HEK293 (cell line): Measurements from ENCODE around the gene CNPY4.

Source experiments
- CTCF ChIA-PET: fragments of 350-600 bp; formaldehyde crosslinking; extraction: SDS; loops from one replicate; lab custom pipeline; 2021; ENCODE audit warnings: antibody characterized with exemption; lab: Yijun Ruan, JAX
- POLR2A ChIA-PET: fragments of 300-600 bp; formaldehyde crosslinking; extraction: SDS; loops from one replicate; lab custom pipeline; 2020; ENCODE audit warnings: antibody characterized with exemption, inconsistent platforms; lab: Yijun Ruan, JAX
- H3K27ac ChIP-seq: fragments of 200-500 bp; sonication (Bioruptor generic); 2 replicates; pipeline ENCODE4 v1.5.1; 2014; ENCODE audit warnings: low read depth, low read length, control low read depth, inconsistent platforms; ENCODE audit errors: extremely low read depth
- H3K36me3 ChIP-seq, 2 experiments: fragments of 200-500 bp in 1 of 2; sonication (Bioruptor generic) in 1 of 2; 1 replicate in 1 of 2; 2 replicates in 1 of 2; pipeline ENCODE4 v1.5.1; 2014 to 2017; ENCODE audit warnings: inconsistent platforms in 2 of 2, low read length in 2 of 2; ENCODE audit not compliant: control insufficient read depth in 2 of 2, insufficient read depth in 1 of 2
- H3K4me1 ChIP-seq: fragments of 200-500 bp; sonication (Bioruptor generic); 2 replicates; pipeline ENCODE4 v1.5.1; 2014; ENCODE audit warnings: mild to moderate bottlenecking, low read length, inconsistent platforms; ENCODE audit not compliant: control insufficient read depth, insufficient read depth
- H3K4me3 ChIP-seq: 2 replicates; pipeline ENCODE4 v1.5.1; 2011; ENCODE audit warnings: low read depth, mild to moderate bottlenecking, control low read depth, low read length, moderate library complexity
- H3K9me3 ChIP-seq: fragments of 200-500 bp; sonication (Bioruptor generic); 2 replicates; pipeline ENCODE4 v1.5.1; 2014; ENCODE audit warnings: low read depth, low read length, inconsistent platforms; ENCODE audit not compliant: control insufficient read depth, insufficient read depth
- ATF2 ChIP-seq: fragments of 450-650 bp; formaldehyde crosslinking; IDR thresholded peaks from 2 replicates; pipeline ENCODE4 v1.5.1; 2016; ENCODE audit warnings: missing biosample characterization, missing genetic modification characterization, low read depth
- BCL11A ChIP-seq: fragments of 450-650 bp; formaldehyde crosslinking; IDR thresholded peaks from 2 replicates; pipeline ENCODE4 v1.5.1; 2016; ENCODE audit warnings: low read depth, missing biosample characterization, missing genetic modification characterization
- KLF1 ChIP-seq: fragments of 450-650 bp; formaldehyde crosslinking; IDR thresholded peaks from 2 replicates; pipeline ENCODE4 v1.5.1; 2016; ENCODE audit warnings: missing biosample characterization, missing genetic modification characterization
- MYNN ChIP-seq: fragments of 450-650 bp; formaldehyde crosslinking; IDR thresholded peaks from 2 replicates; pipeline ENCODE4 v1.5.1; 2016; ENCODE audit warnings: missing biosample characterization, missing genetic modification characterization, borderline replicate concordance
- PRDM1 ChIP-seq: fragments of 450-650 bp; formaldehyde crosslinking; IDR thresholded peaks from 2 replicates; pipeline ENCODE4; 2016; ENCODE audit warnings: missing biosample characterization, missing genetic modification characterization
- PRDM10 ChIP-seq: fragments of 450-650 bp; formaldehyde crosslinking; IDR thresholded peaks from 2 replicates; pipeline ENCODE4 v1.5.1; 2016; ENCODE audit warnings: missing biosample characterization, missing genetic modification characterization
- ZFHX2 ChIP-seq: fragments of 450-650 bp; formaldehyde crosslinking; conservative IDR thresholded peaks from 2 replicates; pipeline ENCODE4 v1.5.1; 2016; ENCODE audit warnings: missing biosample characterization, missing genetic modification characterization
- ZIC2 ChIP-seq: fragments of 450-650 bp; formaldehyde crosslinking; IDR thresholded peaks from 2 replicates; pipeline ENCODE4 v1.5.1; 2016; ENCODE audit warnings: missing biosample characterization, missing genetic modification characterization
- ZNF133 ChIP-seq: fragments of 450-650 bp; formaldehyde crosslinking; IDR thresholded peaks from 2 replicates; pipeline ENCODE4 v1.5.1; 2016; ENCODE audit warnings: missing biosample characterization, missing genetic modification characterization
- ZNF140 ChIP-seq: fragments of 450-650 bp; formaldehyde crosslinking; IDR thresholded peaks from 2 replicates; pipeline ENCODE4 v1.5.1; 2016; ENCODE audit warnings: missing biosample characterization, missing genetic modification characterization
- ZNF148 ChIP-seq: fragments of 450-650 bp; formaldehyde crosslinking; IDR thresholded peaks from 2 replicates; pipeline ENCODE4 v1.5.0; 2017; ENCODE audit warnings: missing biosample characterization, missing genetic modification characterization, borderline replicate concordance
- ZNF354C ChIP-seq: fragments of 450-650 bp; formaldehyde crosslinking; IDR thresholded peaks from 2 replicates; pipeline ENCODE4 v1.5.1; 2016; ENCODE audit warnings: missing biosample characterization, missing genetic modification characterization, low read depth, borderline replicate concordance
- ZNF426 ChIP-seq: fragments of 450-650 bp; formaldehyde crosslinking; IDR thresholded peaks from 2 replicates; pipeline ENCODE4 v1.5.1; 2017; ENCODE audit warnings: missing biosample characterization, missing genetic modification characterization, mild to moderate bottlenecking, inconsistent platforms, moderate library complexity
- ZNF473 ChIP-seq: fragments of 450-650 bp; formaldehyde crosslinking; IDR thresholded peaks from 2 replicates; pipeline ENCODE4 v1.5.1; 2017; ENCODE audit warnings: missing biosample characterization, missing genetic modification characterization
- ZNF621 ChIP-seq: fragments of 450-650 bp; formaldehyde crosslinking; IDR thresholded peaks from 2 replicates; pipeline ENCODE4 v1.5.1; 2017; ENCODE audit warnings: missing biosample characterization, missing genetic modification characterization
- ZNF645 ChIP-seq: fragments of 450-650 bp; formaldehyde crosslinking; IDR thresholded peaks from 2 replicates; pipeline ENCODE4; 2016; ENCODE audit warnings: missing biosample characterization, missing genetic modification characterization
- ZNF701 ChIP-seq: fragments of 450-650 bp; formaldehyde crosslinking; IDR thresholded peaks from 2 replicates; pipeline ENCODE4 v1.5.1; 2016; ENCODE audit warnings: missing biosample characterization, missing genetic modification characterization
- ZSCAN18 ChIP-seq: fragments of 450-650 bp; formaldehyde crosslinking; IDR thresholded peaks from 2 replicates; pipeline ENCODE4 v1.5.1; 2016; ENCODE audit warnings: missing biosample characterization, missing genetic modification characterization

Gene CNPY4

GRCh38 chr7:100163871-100164270 lies 44.4 kb downstream of the CNPY4 start:
- Histone ChIP-seq H3K27ac (no peak overlapping the region), H3K4me3 (no peak overlapping the region), H3K4me1 (peaks cover 8% of the 10 kb centered on the region), H3K9me3 (no peaks in the 10 kb centered on the region), H3K36me3 (no peaks in the 10 kb centered on the region)
- TF ChIP-seq PRDM1 (tag by site-specific recombination) (0 out of 2 replicates have a peak, but pooled peaks have one; percentile 26), ZNF701 (tag by site-specific recombination) (no peak)
- POLR2A ChIA-PET, result interaction anchor here (1.4 kb wide), 1 partner anchor 15 kb away, joined by 6 read pairs; the partner anchor contains the start of gene LAMTOR4
- CTCF ChIA-PET, result interaction anchor here (0.6 kb wide), 1 partner anchor 102 kb away, joined by 3 read pairs; no protein-coding TSS in a partner anchor

- CTCF ChIA-PET, result no interaction called here
- no peak for TF ChIP-seq ZNF426
- no peak for TF ChIP-seq ZFHX2 (tag by site-specific recombination)
- no peak for TF ChIP-seq ZNF140
- no peak for TF ChIP-seq ZNF621 (tag by site-specific recombination)
- no peak for TF ChIP-seq MYNN (tag by site-specific recombination)
- no peak for TF ChIP-seq BCL11A (tag by site-specific recombination)
- no peak for TF ChIP-seq ZSCAN18
- TF ChIP-seq PRDM10 (tag by site-specific recombination), result no peak
- no peak for TF ChIP-seq ZNF473 (tag by site-specific recombination)
- no peak for TF ChIP-seq ZNF354C (tag by site-specific recombination)
- Histone ChIP-seq H3K9me3 (no peaks in the 10 kb centered on the region), H3K27ac (no peak overlapping the region), H3K36me3 (no peaks in the 10 kb centered on the region), H3K4me1 (peaks cover 8% of the 10 kb centered on the region), H3K4me3 (no peak overlapping the region)
- POLR2A ChIA-PET, result interaction anchor here (0.5 to 2.7 kb wide), 2 partner anchors 18 to 664 kb away, joined by 5 to 13 read pairs; partner anchors contain the start of gene LAMTOR4
Observed at GRCh38 chr7:100166317-100166940, 47.0 kb downstream of the CNPY4 start.

- ChIA-PET CTCF (interaction anchor here (0.6 to 1.9 kb wide), 4 partner anchors 18 to 34 kb away, joined by 3 to 9 read pairs (median 7); no protein-coding TSS in a partner anchor), POLR2A (interaction anchor here (0.5 to 2.7 kb wide), 3 partner anchors 10 to 665 kb away, joined by 5 to 13 read pairs (median 5); partner anchors contain the start of genes GPC2, LAMTOR4 and STAG3)
- H3K9me3 ChIP-seq, result no peaks in the 10 kb centered on the region
- no peak overlapping the region for H3K4me3 ChIP-seq
- H3K4me1 ChIP-seq, result peaks cover 8% of the 10 kb centered on the region
- no peak overlapping the region for H3K27ac ChIP-seq
- H3K36me3 ChIP-seq, result no peaks in the 10 kb centered on the region
- no peak for TF ChIP-seq ZNF148 (tag by site-specific recombination)
- no peak for TF ChIP-seq ZIC2 (tag by site-specific recombination)
- TF ChIP-seq ZNF645, result no peak
- TF ChIP-seq ZFHX2 (tag by site-specific recombination), result no peak
- TF ChIP-seq ATF2 (tag by site-specific recombination), result no peak
- TF ChIP-seq KLF1 (tag by site-specific recombination), result no peak
- no peak for TF ChIP-seq ZNF133
Observed at GRCh38 chr7:100166970-100167911, 47.8 kb downstream of the CNPY4 start.
